Activated CD8-positive, alpha-beta T cell treated with anti-CD3 and anti-CD28 coated beads for 36 hours (primary cell): ENCODE data around the gene PTPRG. TPM values are rescaled to one million over a fixed set of nuclear protein-coding genes. Genes with fewer than 3 reads are reported as not detected.

ENCODE experiments used
- ATAC-seq: fragments of 200-7000 bp; cut with Tn5 transposase; one replicate; pipeline ENCODE4 v1.10.0; 2021; ENCODE audit warnings: mild to moderate bottlenecking, moderate library complexity
- CTCF ChIA-PET: fragments of 350-600 bp; sonication (Branson Sonifier 250); formaldehyde crosslinking; loops from one replicate; lab custom pipeline; 2021; ENCODE audit warnings: antibody characterized with exemption; lab: Charles Lee
- POLR2A ChIA-PET: fragments of 350-600 bp; sonication (Branson Sonifier 250); formaldehyde crosslinking; loops from one replicate; lab custom pipeline; 2021; ENCODE audit warnings: antibody characterized with exemption; lab: Charles Lee
- DNase-seq: peaks from one replicate; pipeline ENCODE4 v3.0.0-alpha.2; 2020
- H3K27ac Mint-ChIP-seq: one replicate; pipeline ENCODE4 v1.8.0; 2021; ENCODE audit warnings: mild to moderate bottlenecking, mixed read lengths
- H3K27me3 Mint-ChIP-seq: one replicate; pipeline ENCODE4 v1.8.0; 2021; ENCODE audit warnings: mixed read lengths
- H3K36me3 Mint-ChIP-seq: one replicate; pipeline ENCODE4 v1.8.0; 2021; ENCODE audit warnings: low read depth, mixed read lengths
- H3K4me1 Mint-ChIP-seq: one replicate; pipeline ENCODE4 v1.8.0; 2021; ENCODE audit warnings: low read depth, mixed read lengths
- H3K4me3 Mint-ChIP-seq: one replicate; pipeline ENCODE4 v1.8.0; 2021; ENCODE audit warnings: mild to moderate bottlenecking, moderate library complexity, mixed read lengths
- H3K9me3 Mint-ChIP-seq: one replicate; pipeline ENCODE4 v1.8.0; 2021; ENCODE audit warnings: mixed read lengths
- CTCF ChIP-seq: fragments of 200-600 bp; IDR thresholded peaks from one replicate; pipeline ENCODE4 v1.8.0; 2022; ENCODE audit warnings: antibody characterized with exemption, mild to moderate bottlenecking
- intact Hi-C: fragments of 100-400 bp; cut with micrococcal nuclease; formaldehyde crosslinking; loops from one replicate; pipeline ENCODE4 v1.10.0; 2022
- total RNA-seq, 2 experiments: library from RNA; stranded (reverse); gene quantifications; one replicate each; pipeline ENCODE4 v1.2.3, GENCODE V29; 2021

The PTPRG gene
- total RNA-seq, 2 experiments from 2014 or later = not detected

GRCh38 chr3:61571516-61572336, 10.4 kb downstream of the PTPRG start:
- no peak for ATAC-seq
- Mint-ChIP-seq H3K36me3 (no peaks in the 10 kb centered on the region), H3K9me3 (peaks cover 2% of the 10 kb centered on the region), H3K27ac (no peak overlapping the region), H3K27me3 (peaks cover 4% of the 10 kb centered on the region), H3K4me1 (no peaks in the 10 kb centered on the region), H3K4me3 (no peak overlapping the region)
- TF ChIP-seq CTCF = no peak
- POLR2A ChIA-PET = no interaction called here
- no peak for DNase-seq
- intact Hi-C loops = no loop called here
- CTCF ChIA-PET = no interaction called here

GRCh38 chr3:61572879-61573278, 11.5 kb downstream of the PTPRG start:
- H3K27me3 Mint-ChIP-seq = peaks cover 4% of the 10 kb centered on the region
- H3K9me3 Mint-ChIP-seq = peaks cover 2% of the 10 kb centered on the region
- H3K27ac Mint-ChIP-seq = no peak overlapping the region
- DNase-seq (no peak), ATAC-seq (no peak)
- ChIA-PET CTCF (no interaction called here), POLR2A (no interaction called here)
- H3K4me3 Mint-ChIP-seq = no peak overlapping the region
- no peaks in the 10 kb centered on the region for H3K36me3 Mint-ChIP-seq
- intact Hi-C loops = no loop called here
- no peak for TF ChIP-seq CTCF
- no peaks in the 10 kb centered on the region for H3K4me1 Mint-ChIP-seq

GRCh38 chr3:61573441-61573840, 12.1 kb downstream of the PTPRG start:
- Mint-ChIP-seq H3K27ac (no peak overlapping the region), H3K9me3 (peaks cover 2% of the 10 kb centered on the region), H3K36me3 (no peaks in the 10 kb centered on the region), H3K4me3 (no peak overlapping the region), H3K4me1 (no peaks in the 10 kb centered on the region), H3K27me3 (peaks cover 4% of the 10 kb centered on the region)
- CTCF ChIA-PET = no interaction called here
- intact Hi-C loops = no loop called here
- no peak for ATAC-seq
- POLR2A ChIA-PET = no interaction called here
- no peak for DNase-seq
- TF ChIP-seq CTCF = no peak

GRCh38 chr3:61574854-61575253, 13.5 kb downstream of the PTPRG start:
- no peak for ATAC-seq
- no peak for DNase-seq
- no peaks in the 10 kb centered on the region for H3K36me3 Mint-ChIP-seq
- H3K9me3 Mint-ChIP-seq = peaks cover 2% of the 10 kb centered on the region
- H3K4me3 Mint-ChIP-seq = no peak overlapping the region
- peaks cover 4% of the 10 kb centered on the region for H3K27me3 Mint-ChIP-seq
- no peak overlapping the region for H3K27ac Mint-ChIP-seq
- H3K4me1 Mint-ChIP-seq = no peaks in the 10 kb centered on the region
- intact Hi-C loops = no loop called here
- no peak for TF ChIP-seq CTCF
- ChIA-PET CTCF (no interaction called here), POLR2A (no interaction called here)

- TF ChIP-seq CTCF = no peak
- Mint-ChIP-seq H3K27ac (no peak overlapping the region), H3K9me3 (peaks cover 2% of the 10 kb centered on the region), H3K4me1 (no peaks in the 10 kb centered on the region), H3K4me3 (no peak overlapping the region), H3K36me3 (no peaks in the 10 kb centered on the region), H3K27me3 (peaks cover 4% of the 10 kb centered on the region)
- intact Hi-C loops = no loop called here
- ChIA-PET POLR2A (no interaction called here), CTCF (no interaction called here)
- DNase-seq (no peak), ATAC-seq (no peak)
These were observed 14.5 kb downstream of the PTPRG start for GRCh38 chr3:61575893-61576292.
